ENCODE measurements around the gene CLTRN.
"Not testable (repeated sequence)": the region's sequence is repeated elsewhere in the genome, so short reads cannot be mapped to it uniquely, and the experiment has no call there.

CLTRN gene

DNA sequence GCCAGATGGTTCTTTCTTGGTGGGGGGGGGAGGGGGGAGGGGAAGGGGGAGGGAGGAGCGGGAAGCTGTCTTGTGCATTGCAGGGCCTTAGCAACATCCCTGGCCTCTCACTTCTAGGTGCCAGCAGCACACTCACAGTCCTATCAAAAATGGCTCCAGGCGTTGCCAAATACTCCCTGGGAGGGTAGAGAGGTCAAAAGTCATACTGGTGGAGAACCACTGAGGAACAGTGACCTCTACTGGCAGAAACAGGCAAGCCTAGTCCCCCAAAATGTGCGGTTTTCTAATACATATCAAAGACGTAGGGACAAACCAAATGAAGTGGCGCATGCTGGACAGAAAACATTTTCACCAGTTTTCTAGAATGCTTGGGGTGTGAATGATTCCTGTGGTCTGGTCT lies 17.1 kb downstream of the CLTRN start:
- DNase-seq (ENCODE audit: low read depth): not testable (repeated sequence)

DNA sequence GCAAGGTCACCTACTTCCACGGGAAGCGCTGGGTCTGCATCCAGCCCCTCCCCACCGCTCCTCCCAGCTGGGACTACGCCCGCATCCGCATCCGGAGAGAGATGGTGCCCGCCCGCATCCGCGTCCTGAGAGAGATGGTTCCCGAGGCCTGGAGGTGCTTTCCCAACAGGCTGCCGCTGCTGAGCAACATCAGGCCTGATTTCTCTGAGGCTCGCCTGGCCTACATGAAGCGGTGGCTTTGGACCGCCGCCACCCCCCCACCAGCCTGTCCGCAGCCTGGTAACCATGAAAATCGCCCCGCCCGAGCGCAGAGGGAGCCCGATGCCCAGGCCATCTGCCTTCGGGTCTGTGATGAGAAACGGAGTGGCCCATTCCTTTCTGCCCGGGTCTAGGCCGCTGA lies 18.1 kb downstream of the CLTRN start:
- no peak for DNase-seq (ENCODE audit: low read depth)

DNA sequence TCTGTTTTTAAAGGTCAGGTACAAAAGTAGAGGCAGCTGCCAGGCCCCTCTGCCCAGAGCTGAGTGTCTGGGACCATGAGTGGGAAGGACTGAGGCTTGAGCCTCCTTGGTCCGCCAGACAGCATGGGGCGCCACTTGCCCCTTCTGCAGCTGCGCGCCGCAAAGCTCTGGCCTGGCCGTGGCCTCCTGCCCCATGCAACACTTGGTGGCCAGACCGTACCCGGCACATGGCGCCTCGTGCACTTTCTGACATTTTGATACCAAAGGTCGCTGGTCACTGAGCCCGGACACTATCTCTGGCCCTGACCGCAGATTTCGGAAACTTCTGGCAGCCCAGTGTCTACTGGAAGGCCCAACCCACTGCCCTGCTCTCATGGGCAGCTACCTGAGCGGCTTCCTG lies 18.6 kb downstream of the CLTRN start:
- no peak for DNase-seq (ENCODE audit: low read depth)

DNA sequence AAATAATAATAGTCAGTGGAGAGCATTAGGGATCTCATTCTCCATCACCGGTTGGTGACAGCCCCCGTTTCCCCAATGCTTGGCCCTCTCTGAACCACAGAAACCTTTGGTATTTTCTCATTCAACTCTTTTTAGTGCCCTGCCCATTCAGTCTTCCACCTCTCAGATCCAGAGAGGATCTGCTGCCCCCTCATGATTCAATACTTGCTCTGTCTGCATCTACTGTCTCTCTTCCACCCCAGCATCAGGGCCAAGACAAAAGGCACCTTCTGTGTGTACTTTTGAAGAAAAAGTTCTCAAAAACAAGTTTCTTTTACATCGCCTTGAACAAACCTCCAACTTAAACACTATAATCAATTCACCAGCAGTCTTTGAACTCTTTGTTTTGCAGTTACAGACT lies 19.3 kb downstream of the CLTRN start:
- DNase-seq (ENCODE audit: low read depth): no peak

DNA sequence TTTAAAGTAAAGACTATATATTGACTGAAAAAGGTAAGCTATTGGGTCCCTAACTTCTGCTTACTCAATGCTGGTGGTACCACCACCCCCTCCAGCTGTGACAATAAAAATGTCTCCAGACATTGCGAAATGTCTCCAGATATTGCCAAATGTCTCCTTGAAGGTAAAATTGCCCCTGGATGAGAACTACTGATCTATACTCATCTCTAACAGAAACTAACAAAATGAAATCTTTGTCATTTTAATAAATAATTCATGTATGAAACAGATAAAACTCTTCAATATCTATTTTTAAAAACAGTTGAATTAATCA lies 20.1 kb downstream of the CLTRN start:
- no peak for DNase-seq (ENCODE audit: low read depth)

DNA sequence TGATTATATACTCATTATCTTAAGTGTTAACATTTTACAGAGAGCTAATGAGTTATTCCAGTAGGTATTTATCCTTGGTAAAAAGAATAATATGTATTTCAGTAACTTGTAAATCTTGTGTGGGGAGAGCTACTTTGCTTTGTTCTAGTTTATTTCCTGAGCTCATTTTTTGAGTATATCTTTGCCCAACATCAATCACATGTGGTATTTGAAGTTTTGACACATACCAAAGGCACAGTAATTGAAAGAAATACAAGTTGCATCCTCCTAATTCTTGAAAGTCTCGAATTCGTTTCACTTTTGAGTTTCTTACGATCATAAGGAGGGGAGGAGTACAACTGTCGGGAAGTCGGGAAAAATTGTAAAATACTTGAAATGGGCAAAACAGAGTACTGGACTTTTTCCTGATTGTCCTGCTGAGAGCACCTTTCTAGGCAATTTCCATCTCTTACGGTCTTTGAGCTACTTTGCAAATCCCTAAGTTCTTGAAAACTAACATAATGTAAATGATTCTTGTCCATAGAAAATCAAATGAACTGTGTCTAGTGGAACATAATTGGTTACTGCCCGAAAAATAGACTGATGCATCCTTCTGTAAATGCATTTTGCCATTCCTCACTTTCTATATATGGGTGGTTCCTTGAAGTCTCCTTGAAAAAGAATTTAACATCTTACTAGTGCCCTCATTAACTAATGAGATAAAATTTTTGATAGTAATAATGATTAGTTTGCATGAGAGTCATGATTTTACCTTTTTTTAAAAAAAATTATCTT lies 20.6 kb downstream of the CLTRN start:
- no peak for DNase-seq (ENCODE audit: low read depth)

DNA sequence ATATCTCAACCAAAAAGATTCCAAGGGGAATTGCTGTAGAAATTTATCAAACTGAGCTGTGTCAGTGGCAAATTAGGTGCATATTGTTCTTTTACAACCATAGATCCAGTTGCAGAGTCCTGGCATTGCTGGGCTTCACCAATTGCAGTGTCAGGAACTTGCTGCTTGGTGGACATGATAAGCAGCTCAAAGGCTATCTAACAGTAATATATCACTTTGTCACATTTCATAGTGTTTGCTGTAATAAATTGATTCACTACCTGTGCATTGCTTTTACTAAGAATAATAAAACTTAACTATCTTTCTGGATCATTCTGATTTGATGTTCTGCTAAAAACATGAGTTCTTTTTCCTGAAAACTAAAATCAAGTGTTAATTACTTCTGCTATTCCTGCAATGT lies 33.0 kb downstream of the CLTRN start:
- no peak for DNase-seq (ENCODE audit: low read depth)

DNA sequence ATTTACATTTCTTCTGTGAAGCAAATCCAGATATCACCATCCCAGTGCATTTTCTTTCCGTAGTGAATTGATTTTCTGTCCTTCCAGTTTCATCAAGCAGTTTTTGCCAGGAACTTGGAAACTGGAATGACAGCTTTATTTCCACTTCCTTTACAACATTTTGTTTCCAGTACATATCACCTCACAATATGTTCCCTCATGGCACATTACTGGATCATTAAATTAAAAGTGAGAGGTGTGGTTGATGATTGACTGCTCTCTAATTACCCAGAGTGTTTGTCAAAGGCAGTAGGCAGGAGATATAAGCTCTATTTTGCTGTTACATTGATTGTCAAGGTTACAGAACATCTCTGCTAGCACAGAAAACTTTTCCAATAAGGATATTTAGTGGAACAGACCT lies 41.6 kb downstream of the CLTRN start:
- DNase-seq (ENCODE audit: low read depth): no peak

DNA sequence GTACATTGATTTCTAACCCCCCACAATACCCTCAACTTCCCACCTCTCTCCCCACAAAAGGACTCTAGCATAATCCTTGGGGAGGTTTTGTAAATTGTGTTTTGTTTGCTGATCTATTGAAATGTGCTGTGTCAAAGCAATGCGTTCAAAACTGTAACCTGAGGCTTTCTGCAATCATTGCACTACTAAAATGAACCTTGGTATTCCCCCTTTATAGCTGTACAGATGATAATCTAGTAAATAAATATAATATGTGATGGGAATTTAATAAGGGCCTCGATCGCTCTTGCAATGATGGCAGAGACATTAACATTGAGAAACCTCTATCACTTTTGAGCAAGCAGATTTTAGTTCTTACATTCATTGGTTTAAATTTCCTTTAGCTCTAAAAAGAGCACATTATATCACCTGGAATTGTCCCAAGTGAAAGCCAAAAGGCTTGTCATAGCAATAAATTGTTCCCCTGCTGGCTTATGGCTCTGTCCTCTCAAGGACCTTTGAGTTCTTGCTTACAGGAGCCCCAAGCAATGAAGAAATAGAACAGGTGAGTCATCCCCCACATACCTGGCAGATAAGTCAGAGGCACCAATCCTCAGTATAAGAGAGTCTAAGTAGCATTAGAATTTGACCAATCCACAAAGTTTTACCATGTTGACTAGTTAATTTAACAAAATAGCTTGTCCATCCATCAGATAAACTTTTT lies 45.4 kb downstream of the CLTRN start:
- DNase-seq (ENCODE audit: low read depth): no peak

DNA sequence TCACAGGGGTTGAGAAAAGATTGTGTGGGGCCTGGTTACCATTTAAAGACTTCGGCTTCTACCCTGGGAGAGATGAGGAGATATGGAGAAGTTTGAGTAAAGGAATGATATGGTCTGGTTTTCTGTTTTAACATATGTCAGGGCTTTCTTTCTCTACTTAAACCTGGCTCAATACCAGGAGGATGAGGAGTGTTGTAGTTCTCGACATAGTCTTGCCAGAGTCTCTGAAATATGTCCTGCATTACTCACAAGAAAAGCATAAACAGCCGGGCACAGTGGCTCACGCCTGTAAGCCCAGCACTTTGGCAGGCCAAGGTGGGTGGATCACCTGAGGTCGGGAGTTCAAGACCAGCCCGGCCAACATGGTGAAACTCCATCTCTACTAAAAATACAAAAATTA lies 47.5 kb downstream of the CLTRN start:
- DNase-seq (ENCODE audit: low read depth): no peak

DNA sequence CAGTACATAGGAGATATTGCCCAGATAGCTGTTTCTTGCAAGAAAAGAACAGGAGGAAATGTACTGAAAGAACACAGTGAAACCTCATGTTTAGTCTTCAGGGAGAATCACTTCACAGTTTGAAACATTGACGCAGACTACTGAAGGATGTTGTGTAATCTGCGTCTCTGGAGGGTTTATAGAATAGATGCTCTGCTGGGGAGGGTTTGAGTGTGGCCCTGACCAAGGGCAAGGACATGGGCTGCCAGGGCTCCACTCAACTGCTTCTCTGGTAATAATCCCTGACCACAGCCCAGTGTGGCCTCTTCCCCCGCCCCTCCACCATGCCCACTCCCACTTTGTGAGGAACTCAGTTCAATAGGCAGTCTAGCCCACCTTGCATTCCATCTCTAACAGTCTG lies 48.1 kb downstream of the CLTRN start:
- DNase-seq (ENCODE audit: low read depth): no peak

DNA sequence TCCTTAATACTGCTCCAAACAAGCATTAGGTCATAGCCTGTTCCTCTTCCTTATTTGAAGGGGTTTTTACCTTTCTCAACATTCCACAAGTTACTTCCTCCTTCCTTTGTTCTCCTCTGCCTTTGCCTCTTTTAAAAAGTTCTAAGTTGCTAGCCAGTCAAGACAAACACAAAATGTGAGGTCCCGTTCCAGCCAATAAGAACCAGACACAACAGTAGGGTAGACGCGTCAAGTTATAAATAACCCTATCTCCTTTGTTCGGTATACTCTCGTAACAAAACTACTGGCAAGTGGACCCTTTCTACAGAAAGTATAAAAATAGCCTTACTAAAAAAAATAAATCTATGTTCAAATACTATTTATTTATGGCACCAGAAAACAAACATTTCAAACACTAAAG lies 57.5 kb downstream of the CLTRN start:
- DNase-seq (ENCODE audit: low read depth): no peak

DNA sequence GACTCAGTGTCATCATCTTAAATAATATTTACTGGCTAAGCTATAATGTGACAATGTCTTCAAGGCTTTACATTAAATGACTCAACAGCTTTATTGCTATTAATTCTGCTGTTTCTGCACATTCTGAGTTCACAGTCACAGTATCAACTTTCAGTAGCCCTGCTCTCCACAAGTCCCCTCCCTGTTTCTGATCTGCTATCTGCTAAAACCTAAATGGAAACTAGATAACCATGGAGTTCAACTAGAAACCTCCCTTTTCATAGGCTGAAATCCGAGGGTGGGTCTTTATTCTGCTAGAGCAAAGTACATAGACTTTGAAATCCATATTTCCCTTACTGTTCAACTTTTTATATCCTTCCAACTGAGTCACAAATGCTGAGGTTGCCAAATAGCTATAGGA lies 58.5 kb downstream of the CLTRN start:
- no peak for DNase-seq (ENCODE audit: low read depth)

DNA sequence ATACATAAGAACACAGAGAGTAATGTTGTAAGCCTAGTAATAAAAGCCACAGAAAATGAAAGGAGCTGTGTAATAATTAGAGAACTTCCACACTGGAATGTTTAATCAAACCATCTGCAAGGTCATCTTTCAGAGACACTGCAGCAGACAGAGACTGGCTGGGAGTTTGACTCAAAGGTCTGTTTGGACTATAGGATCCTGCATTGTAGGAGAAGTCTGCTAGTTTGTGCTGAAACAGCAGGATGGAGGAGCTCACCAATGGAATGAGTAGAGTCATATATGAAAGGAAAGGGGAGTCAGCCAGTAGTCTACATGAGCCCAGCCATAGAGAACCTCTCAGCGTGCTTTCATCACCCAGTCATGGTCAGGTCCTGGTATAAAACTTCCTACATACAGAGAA lies 59.4 kb downstream of the CLTRN start:
- DNase-seq (ENCODE audit: low read depth): no peak

DNA sequence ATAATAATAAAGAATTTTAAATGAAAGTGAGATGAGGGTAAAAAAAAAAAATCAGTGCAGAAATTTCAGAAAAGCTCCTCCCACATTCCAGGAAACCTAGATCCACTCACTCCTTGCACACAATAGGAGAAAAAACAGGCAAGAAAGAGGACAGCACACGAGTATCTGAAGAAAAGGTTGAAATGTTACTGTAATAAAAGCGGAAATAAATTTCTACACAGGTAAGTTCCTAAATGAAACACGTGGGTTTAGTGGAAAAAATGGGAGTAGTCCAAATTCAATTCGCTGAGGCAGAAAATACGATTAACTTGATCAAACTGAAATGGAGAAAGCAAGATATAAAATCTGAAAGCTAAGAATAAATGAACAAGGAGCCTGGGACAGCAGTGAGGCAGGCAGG lies 61.8 kb downstream of the CLTRN start:
- no peak for DNase-seq (ENCODE audit: low read depth)

DNA sequence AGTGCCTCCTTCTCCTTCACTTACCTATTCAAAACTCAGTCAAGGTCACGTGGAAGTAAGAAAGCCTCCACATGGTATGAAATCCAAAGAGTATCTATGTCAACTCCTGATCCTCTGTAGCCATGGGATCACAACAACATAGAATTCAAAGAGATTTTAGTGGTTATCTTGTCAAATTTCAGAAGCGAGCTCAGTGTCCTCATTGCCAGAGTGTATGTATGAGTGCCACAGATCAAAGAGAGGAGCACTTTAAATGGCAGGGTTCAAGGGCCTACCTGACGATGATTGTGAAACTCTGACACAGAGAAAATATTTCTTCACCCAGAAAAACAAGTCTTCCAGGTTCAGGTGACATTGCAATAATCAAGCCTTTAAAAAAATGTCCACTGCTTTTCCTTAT lies 62.7 kb downstream of the CLTRN start:
- no peak for DNase-seq (ENCODE audit: low read depth)

DNA sequence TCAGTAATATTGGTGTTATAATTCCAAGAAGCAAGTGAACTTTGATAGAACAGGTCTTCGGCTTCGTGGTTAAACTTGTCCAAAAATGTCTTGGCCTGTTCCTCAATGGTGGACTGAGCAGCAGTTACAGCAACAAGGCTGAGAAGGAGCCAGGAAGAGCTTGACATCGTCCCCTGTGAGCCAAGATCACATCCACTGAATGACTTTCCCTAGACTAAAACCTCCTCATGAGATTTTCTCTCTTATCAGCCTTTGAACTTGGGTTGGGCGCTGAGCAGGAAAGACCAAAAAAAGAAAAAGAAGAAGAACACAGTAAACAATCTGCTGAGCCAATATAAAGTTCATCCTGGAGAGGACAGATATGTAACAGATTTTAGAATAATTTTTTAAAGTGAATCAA lies 63.9 kb downstream of the CLTRN start, which contains the start of gene ACE2:
TSS of gene ACE2 (minus strand) at position 216 of the 400 bp plus-strand sequence. CDS start at position 167, 49 bp downstream.
- no peak for DNase-seq (ENCODE audit: low read depth)

DNA sequence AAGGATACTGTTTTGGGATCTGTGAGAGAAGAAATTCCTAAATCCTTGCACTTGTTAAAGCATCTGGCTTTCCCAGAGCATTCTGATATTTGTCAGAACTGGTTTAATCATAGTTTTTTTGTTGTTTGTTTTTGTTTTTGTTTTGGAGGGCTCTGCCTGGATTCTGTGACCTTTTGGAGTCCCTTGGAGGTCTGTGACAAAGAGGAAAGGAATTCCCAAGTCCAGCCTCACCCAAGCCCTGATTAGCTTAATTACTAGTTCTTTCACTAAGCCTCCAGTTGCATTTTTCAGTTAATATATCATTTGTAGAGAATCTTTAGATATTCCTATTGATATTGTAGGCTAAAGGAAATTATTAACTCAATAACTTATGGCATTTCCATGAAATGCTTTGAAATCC lies 64.6 kb downstream of the CLTRN start:
- DNase-seq (ENCODE audit: low read depth): no peak

DNA sequence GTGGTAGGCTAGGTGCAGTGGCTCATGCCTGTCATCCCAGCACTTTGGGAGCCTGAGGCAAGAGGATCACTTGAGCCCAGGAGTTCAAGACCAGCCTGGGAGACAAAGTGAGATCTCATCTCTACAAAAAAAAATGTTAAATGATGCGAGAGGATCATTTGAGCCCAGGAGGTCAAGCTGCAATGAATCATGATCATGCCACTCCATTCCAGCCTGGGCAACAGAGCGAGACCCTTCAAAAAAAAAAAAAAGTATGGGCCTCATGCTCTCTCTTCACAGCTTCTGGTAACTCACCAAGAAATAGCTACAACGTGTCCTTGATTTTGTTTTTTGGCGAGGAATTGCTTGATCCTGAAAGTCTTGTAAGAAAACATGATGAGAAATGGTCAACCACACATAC lies 65.1 kb downstream of the CLTRN start:
- no peak for DNase-seq (ENCODE audit: low read depth)

DNA sequence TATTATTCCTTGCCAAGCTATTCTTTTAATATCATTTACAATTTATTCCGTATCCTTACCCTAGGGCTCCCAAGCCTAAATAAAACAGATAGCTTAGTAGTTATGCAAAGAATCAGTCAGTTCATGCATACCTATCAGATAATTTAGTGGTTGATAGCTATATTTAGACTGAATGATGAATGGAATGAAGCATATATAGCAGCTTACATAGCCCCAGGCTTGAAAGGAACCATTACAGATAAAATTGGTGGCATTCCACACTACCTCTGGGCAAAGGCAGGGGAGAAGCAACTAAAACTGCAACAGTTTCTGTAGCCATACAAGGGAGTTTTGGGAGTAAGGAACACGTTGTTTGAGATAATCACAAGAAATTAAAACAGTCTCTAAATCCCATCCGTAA lies 66.6 kb downstream of the CLTRN start:
- DNase-seq (ENCODE audit: low read depth): no peak

DNA sequence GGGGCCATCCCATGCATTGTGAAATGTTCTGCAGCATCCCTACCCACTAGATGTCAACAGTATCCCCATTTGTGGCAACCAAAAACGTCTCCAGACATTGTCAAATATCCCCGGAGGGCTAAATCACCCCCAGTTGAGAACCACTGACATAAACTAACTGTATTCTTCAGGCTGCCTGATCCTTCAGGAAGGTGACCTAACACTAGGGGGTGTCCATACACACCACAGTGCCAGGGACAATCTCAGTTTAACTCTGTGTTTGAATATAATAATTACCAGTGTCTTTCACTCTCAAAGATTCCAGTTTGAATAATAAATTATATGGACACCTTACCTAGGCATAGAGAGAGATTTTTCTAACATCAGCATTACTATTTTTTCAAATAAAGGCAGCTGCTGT lies 70.2 kb downstream of the CLTRN start:
- DNase-seq (ENCODE audit: low read depth): no peak

DNA sequence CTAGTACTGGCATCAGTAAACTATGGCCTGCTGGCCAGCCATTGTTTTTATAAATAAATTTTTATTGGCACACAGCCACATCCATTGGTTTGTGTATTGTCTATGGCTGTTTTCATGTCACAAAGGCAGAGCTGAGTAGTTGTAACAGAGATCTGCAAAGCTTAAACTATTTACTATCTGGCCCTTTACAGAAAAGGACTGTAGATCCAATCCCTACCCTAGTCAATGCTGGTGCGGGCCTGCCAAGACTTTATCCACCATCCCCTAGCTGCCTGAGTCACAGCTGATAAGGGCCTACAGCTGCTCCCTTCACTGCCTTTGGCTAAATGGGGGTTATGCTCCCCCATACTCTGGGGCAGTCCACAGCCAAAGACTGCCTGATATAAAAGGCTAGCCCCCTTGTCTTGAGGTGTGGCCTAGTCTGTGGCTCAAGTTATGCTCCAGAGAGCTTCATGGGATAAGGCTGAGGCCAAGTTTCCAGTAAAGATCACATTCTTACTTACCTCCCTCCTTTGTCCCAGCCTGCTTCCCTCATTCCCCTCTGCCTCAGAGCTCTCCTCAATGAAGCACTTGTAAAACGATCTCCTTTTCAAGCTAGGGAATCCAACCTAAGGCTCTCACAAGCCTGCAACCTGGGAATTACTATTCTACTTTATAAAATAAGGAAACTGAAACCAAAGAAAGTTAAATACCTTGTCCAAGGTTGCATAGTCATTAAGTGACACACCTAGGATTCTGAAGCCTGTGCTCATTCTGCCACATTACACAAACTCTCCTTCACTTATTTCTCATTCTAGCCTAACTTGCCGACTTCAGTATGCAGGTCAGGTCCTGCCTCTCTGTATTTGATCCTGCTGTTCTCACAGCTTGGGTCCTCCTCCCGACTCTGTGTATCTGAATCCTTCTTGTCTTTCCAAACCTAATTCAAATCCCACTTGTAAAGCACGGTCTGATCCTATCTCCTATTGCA lies 84.5 kb downstream of the CLTRN start:
- no peak for DNase-seq (ENCODE audit: low read depth)

Measured in stimulated activated CD8-positive, alpha-beta memory T cell treated with anti-CD3 and anti-CD28 coated beads, Interleukin-12 subunit alpha, Interleukin-12 subunit beta, amount 100 ng/mL, for 4 hours (primary cell).